ENCODE results near the gene ZNF664. TPM values are rescaled to one million over a fixed set of nuclear protein-coding genes. Genes with fewer than 3 reads are reported as not detected.
A peak's percentile ranks its signal among the peaks of the same experiment; 100 is the strongest.

Gene ZNF664
- total and polyA plus RNA-seq, 9 of the 15 experiments (the other 6 are each of a cell fraction or from before 2014, with no cell fraction given) = 3.3 to 101 (median 63.6) TPM

- TF ChIP-seq YY1 (IDR thresholded peaks at IDR 0.05; ENCODE audit: borderline replicate concordance in 1 of 3, control insufficient read depth in 1 of 3, extremely low read depth in 1 of 3, insufficient read depth in 3 of 3, insufficient read length in 1 of 3, insufficient replicate concordance in 2 of 3, low read depth in 1 of 3, low read length in 2 of 3) (peak in 1 of 3 experiments; percentile 52), CEBPG (CRISPR knock-in tag; IDR thresholded peaks at IDR 0.05) (peak; percentile 32; the same call in 1 of the 2 replicates), CEBPG (tag; conservative IDR thresholded peaks at IDR 0.05 in 1 of 2, IDR thresholded peaks at IDR 0.05 in 1 of 2) (peak; percentile 55 to 81), ZNF79 (CRISPR knock-in tag; IDR thresholded peaks at IDR 0.05; ENCODE audit: low read depth) (no peak), KDM4B (IDR thresholded peaks at IDR 0.05; ENCODE audit: borderline replicate concordance in 2 of 2, low read depth in 1 of 2) (no peak), NFIX (CRISPR knock-in tag; IDR thresholded peaks at IDR 0.05; ENCODE audit: low read depth) (no peak), ZNF717 (CRISPR knock-in tag; IDR thresholded peaks at IDR 0.05) (no peak), ESRRA (IDR thresholded peaks at IDR 0.05; ENCODE audit: borderline replicate concordance, low read depth) (peak; percentile 50; the same call in 1 of the 2 replicates), ARID1B (IDR thresholded peaks at IDR 0.05) (no peak; the same call in 1 of the 2 replicates), ATF7 (IDR thresholded peaks at IDR 0.05) (peak; percentile 81), ZNF143 (CRISPR knock-in tag; IDR thresholded peaks at IDR 0.05) (no peak), HBP1 (CRISPR knock-in tag; IDR thresholded peaks at IDR 0.05) (no peak), ILK (tag; IDR thresholded peaks at IDR 0.05; ENCODE audit: borderline replicate concordance, low read depth) (no peak), E4F1 (CRISPR knock-in tag; IDR thresholded peaks at IDR 0.05; ENCODE audit: borderline replicate concordance) (no peak), TBP (optimal IDR thresholded peaks at IDR 0.05; ENCODE audit: low read depth, low read length) (no peak), CREM (IDR thresholded peaks at IDR 0.05; ENCODE audit: low read depth) (0 out of 2 replicates have a peak, but pooled peaks have one; percentile 38), NFE2 (IDR thresholded peaks at IDR 0.05; ENCODE audit: low read depth) (0 out of 2 replicates have a peak, but pooled peaks have one; percentile 30), YBX1 (IDR thresholded peaks at IDR 0.05) (no peak), KAT7 (CRISPR knock-in tag; IDR thresholded peaks at IDR 0.05; ENCODE audit: borderline replicate concordance) (no peak), CBX1 (IDR thresholded peaks at IDR 0.05; ENCODE audit: low read depth) (no peak), HOMEZ (CRISPR knock-in tag; IDR thresholded peaks at IDR 0.05) (no peak), SREBF1 (IDR thresholded peaks at IDR 0.05; ENCODE audit: borderline replicate concordance, low read depth, low read length) (no peak), RAD21 (CRISPR knock-in tag; conservative IDR thresholded peaks at IDR 0.05 in 1 of 2, IDR thresholded peaks at IDR 0.05 in 1 of 2) (no peak)
Observed at GRCh38 chr12:123991372-123991951, 18.4 kb downstream of the ZNF664 start (continued).
